Hepatocyte (in vitro differentiated cells): ENCODE measurements around the gene CDHR1. TPM values are rescaled to one million over a fixed set of nuclear protein-coding genes. Genes with fewer than 3 reads are reported as not detected.

ENCODE experiments used
- DNase-seq: peaks from one replicate; pipeline ENCODE4 v3.0.0-alpha.2; 2016; ENCODE audit warnings: low spot score
- H2AFZ ChIP-seq: fragments of 200-600 bp; sonication (generic); 2 replicates; pipeline ENCODE4 v1.6.0; 2016; ENCODE audit warnings: antibody characterized with exemption, mild to moderate bottlenecking
- H3K27ac ChIP-seq: fragments of 200-600 bp; sonication (generic); 2 replicates; pipeline ENCODE4 v1.5.1; 2016; ENCODE audit warnings: mild to moderate bottlenecking
- H3K27me3 ChIP-seq: fragments of 200-600 bp; sonication (generic); 2 replicates; pipeline ENCODE4 v1.6.1; 2016
- H3K36me3 ChIP-seq: fragments of 200-600 bp; sonication (generic); replicated peaks from 2 replicates; pipeline ENCODE4 v1.5.1; 2016; ENCODE audit warnings: low read depth; ENCODE audit not compliant: insufficient read depth
- H3K4me1 ChIP-seq: fragments of 200-600 bp; sonication (generic); 2 replicates; pipeline ENCODE4 v1.5.1; 2016; ENCODE audit warnings: mild to moderate bottlenecking, moderate library complexity; ENCODE audit not compliant: insufficient read depth
- H3K4me2 ChIP-seq: fragments of 200-600 bp; sonication (generic); 2 replicates; pipeline ENCODE4 v1.6.0; 2016
- H3K4me3 ChIP-seq: fragments of 200-600 bp; sonication (generic); 2 replicates; pipeline ENCODE4 v1.5.1; 2016; ENCODE audit warnings: mild to moderate bottlenecking
- H3K79me2 ChIP-seq: fragments of 200-600 bp; sonication (generic); 2 replicates; pipeline ENCODE4 v1.6.0; 2017; ENCODE audit warnings: mild to moderate bottlenecking
- H3K9me2 ChIP-seq: fragments of 200-600 bp; sonication (generic); replicated peaks from 2 replicates; pipeline ENCODE4 v1.6.0; 2017; ENCODE audit warnings: mild to moderate bottlenecking; ENCODE audit not compliant: insufficient read depth
- H3K9me3 ChIP-seq: fragments of 200-600 bp; sonication (generic); 2 replicates; pipeline ENCODE4 v1.5.1; 2016; ENCODE audit warnings: low read depth, mild to moderate bottlenecking
- H4K20me1 ChIP-seq: fragments of 200-600 bp; sonication (generic); 2 replicates; pipeline ENCODE4 v1.6.0; 2016; ENCODE audit warnings: mild to moderate bottlenecking; ENCODE audit not compliant: insufficient read depth, poor library complexity, severe bottlenecking
- EZH2 ChIP-seq: fragments of 200-600 bp; sonication (generic); IDR thresholded peaks from 2 replicates; pipeline ENCODE4 v1.6.1; 2016; ENCODE audit warnings: antibody characterized with exemption, mild to moderate bottlenecking, borderline replicate concordance
- EZH2phosphoT487 ChIP-seq: fragments of 200-600 bp; sonication (generic); IDR thresholded peaks from one replicate; pipeline ENCODE4 v1.6.1; 2018; ENCODE audit warnings: antibody characterized with exemption, mild to moderate bottlenecking, low read depth, moderate library complexity; ENCODE audit not compliant: unreplicated experiment, severe bottlenecking
- WGBS: methylation state at CpG from one replicate; pipeline ENCODE4 v1.1.6; 2016; ENCODE audit warnings: low lambda C conversion rate; ENCODE audit errors: missing lambda C conversion rate; 5-methylcytosine and 5-hydroxymethylcytosine counted together
- polyA plus RNA-seq: library from polyadenylated mRNA; unstranded; fragments of >200 nt; fragmentation: Nextera tagmentation; extraction: Ambion mirVana; gene quantifications from 2 replicates; pipeline ENCODE4 v1.2.1, GENCODE V29; 2016
- total RNA-seq: library from RNA; depleted of rRNA; stranded (reverse); fragments of >200 nt; gene quantifications from 2 replicates; pipeline ENCODE4 v1.2.3, GENCODE V29; 2014
- TF ChIP-seq, protein P1 (sequence below): fragments of 200-600 bp; sonication (generic); IDR thresholded peaks from 2 replicates; pipeline ENCODE4 v1.5.1; 2016; ENCODE audit warnings: antibody characterized with exemption, mild to moderate bottlenecking; ENCODE audit not compliant: poor library complexity

The CDHR1 gene
- total and polyA plus RNA-seq, 2 experiments from 2014 or later = 0.03 TPM; not detected in 1

GRCh38 chr10:84201244-84201606 lies 6.9 kb downstream of the CDHR1 start:
- Histone ChIP-seq H3K9me3 (no peaks in the 10 kb centered on the region), H3K79me2 (no peaks in the 10 kb centered on the region), H3K9me2 (no peaks in the 10 kb centered on the region), H3K4me2 (no peak overlapping the region), H3K4me1 (no peaks in the 10 kb centered on the region), H3K36me3 (no peaks in the 10 kb centered on the region), H4K20me1 (no peaks in the 10 kb centered on the region), H3K4me3 (no peak overlapping the region), H3K27ac (no peak overlapping the region), H2AFZ (no peak overlapping the region), H3K27me3 (peaks cover 20% of the 10 kb centered on the region)
- TF ChIP-seq EZH2 = no peak
- TF ChIP-seq, protein P1, sequence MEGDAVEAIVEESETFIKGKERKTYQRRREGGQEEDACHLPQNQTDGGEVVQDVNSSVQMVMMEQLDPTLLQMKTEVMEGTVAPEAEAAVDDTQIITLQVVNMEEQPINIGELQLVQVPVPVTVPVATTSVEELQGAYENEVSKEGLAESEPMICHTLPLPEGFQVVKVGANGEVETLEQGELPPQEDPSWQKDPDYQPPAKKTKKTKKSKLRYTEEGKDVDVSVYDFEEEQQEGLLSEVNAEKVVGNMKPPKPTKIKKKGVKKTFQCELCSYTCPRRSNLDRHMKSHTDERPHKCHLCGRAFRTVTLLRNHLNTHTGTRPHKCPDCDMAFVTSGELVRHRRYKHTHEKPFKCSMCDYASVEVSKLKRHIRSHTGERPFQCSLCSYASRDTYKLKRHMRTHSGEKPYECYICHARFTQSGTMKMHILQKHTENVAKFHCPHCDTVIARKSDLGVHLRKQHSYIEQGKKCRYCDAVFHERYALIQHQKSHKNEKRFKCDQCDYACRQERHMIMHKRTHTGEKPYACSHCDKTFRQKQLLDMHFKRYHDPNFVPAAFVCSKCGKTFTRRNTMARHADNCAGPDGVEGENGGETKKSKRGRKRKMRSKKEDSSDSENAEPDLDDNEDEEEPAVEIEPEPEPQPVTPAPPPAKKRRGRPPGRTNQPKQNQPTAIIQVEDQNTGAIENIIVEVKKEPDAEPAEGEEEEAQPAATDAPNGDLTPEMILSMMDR = no peak
- no peak for TF ChIP-seq EZH2phosphoT487
- no peak for DNase-seq
- 66% methylated on average over 6 of the region's 6 CpGs for WGBS

DNA sequence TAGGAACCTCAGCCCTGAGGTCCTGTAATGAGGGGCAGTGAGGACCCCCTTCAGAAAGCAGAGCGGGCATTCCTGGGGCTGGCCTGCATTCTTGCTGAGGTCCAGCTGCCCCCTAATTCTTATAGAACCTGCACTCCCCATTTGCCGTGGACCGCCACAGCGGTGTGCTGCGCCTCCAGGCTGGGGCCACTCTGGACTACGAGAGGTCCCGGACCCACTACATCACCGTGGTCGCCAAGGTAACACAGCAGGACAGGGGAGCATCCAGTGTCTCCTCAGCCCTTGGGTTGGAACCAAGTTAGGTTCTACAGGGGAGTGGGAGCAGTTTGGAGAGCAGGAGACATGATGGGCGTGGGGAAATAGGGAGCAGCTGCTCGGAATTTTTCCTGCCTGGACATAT lies 7.3 kb downstream of the CDHR1 start:
- Histone ChIP-seq H3K79me2 (no peaks in the 10 kb centered on the region), H2AFZ (no peak overlapping the region), H3K36me3 (no peaks in the 10 kb centered on the region), H3K4me3 (no peak overlapping the region), H3K4me2 (no peak overlapping the region), H3K27ac (no peak overlapping the region), H4K20me1 (no peaks in the 10 kb centered on the region), H3K4me1 (no peaks in the 10 kb centered on the region), H3K9me2 (no peaks in the 10 kb centered on the region), H3K27me3 (peaks cover 16% of the 10 kb centered on the region), H3K9me3 (no peaks in the 10 kb centered on the region)
- WGBS = 93% methylated on average over 11 of the region's 11 CpGs
- no peak for DNase-seq
- TF ChIP-seq, protein P1 = no peak
- TF ChIP-seq EZH2 = no peak
- TF ChIP-seq EZH2phosphoT487 = no peak

DNA sequence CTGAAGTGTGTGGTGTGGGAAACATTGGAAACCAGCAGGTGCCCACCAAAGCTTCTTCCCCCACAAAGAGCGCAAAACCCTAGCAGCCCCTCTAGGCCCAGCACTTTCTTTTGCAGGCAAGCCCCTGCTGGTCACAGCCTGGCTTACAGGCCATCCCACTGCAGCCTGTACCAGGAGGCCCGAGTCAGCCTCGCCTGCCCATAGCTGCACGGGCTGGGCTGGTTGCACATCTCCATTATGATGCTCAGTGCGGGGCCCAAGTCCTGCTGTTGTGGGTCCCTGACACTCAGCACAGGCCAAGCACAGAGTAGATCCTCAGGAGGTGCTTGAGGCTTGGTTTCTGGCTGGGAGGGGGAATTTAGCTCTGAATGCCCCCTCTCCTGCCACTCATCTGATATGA lies 8.0 kb downstream of the CDHR1 start:
- peaks cover 9% of the 10 kb centered on the region for H3K27me3 ChIP-seq
- 79% methylated on average over 5 of the region's 5 CpGs for WGBS
- no peaks in the 10 kb centered on the region for H3K79me2 ChIP-seq
- H4K20me1 ChIP-seq = no peaks in the 10 kb centered on the region
- no peaks in the 10 kb centered on the region for H3K9me3 ChIP-seq
- no peak overlapping the region for H3K4me3 ChIP-seq
- DNase-seq = no peak
- H3K27ac ChIP-seq = no peak overlapping the region
- no peak overlapping the region for H3K4me2 ChIP-seq
- TF ChIP-seq, protein P1 = no peak
- TF ChIP-seq EZH2 (no peak), EZH2phosphoT487 (no peak)
- no peaks in the 10 kb centered on the region for H3K9me2 ChIP-seq
- H3K4me1 ChIP-seq = no peaks in the 10 kb centered on the region
- H2AFZ ChIP-seq = no peak overlapping the region
- H3K36me3 ChIP-seq = no peaks in the 10 kb centered on the region

DNA sequence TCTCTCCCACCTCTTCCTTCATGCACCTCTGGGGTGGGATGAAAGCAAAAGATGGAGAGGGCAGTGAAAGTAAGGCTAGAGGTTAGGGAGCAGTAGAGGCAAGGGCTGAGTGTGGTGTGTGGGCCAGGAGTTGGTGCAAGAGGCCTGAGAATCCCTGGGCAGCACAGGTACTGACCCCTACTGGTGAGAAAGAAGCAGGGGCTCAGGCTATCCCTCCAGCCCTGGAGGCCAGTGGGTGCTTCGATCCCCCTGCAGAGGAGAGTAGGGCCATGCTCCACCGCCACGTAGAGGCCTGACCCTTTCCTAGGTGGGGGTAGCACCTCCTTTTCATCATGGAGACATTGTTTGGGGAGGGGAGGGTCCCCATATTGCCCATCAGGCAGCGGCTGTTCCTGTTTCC lies 9.8 kb downstream of the CDHR1 start:
- Histone ChIP-seq H3K79me2 (no peaks in the 10 kb centered on the region), H3K4me3 (no peak overlapping the region), H3K4me2 (no peak overlapping the region), H3K36me3 (no peaks in the 10 kb centered on the region), H3K9me2 (no peaks in the 10 kb centered on the region), H3K27ac (no peak overlapping the region), H3K27me3 (no peaks in the 10 kb centered on the region), H3K9me3 (no peaks in the 10 kb centered on the region), H2AFZ (no peak overlapping the region), H3K4me1 (no peaks in the 10 kb centered on the region), H4K20me1 (no peaks in the 10 kb centered on the region)
- WGBS = 72% methylated on average over 4 of the region's 4 CpGs
- TF ChIP-seq EZH2phosphoT487 (no peak), EZH2 (no peak)
- TF ChIP-seq, protein P1 = peak; percentile 21
- no peak for DNase-seq
